Thyroid gland (tissue), 4 donors: ENCODE results near the gene MYH7B. TPM values are rescaled to one million over a fixed set of nuclear protein-coding genes. Genes with fewer than 3 reads are reported as not detected.

Source experiments
- DNase-seq, 2 donors: peaks; one replicate each; pipeline ENCODE4 v3.0.0-alpha.2; 2019
- H3K27ac ChIP-seq, 3 donors: fragments of 200-600 bp; sonication (generic); 1 replicate in 2 of 3; 2 replicates in 1 of 3; pipeline ENCODE4 v1.5.1; 2016 to 2019; ENCODE audit warnings: mild to moderate bottlenecking in 1 of 3, moderate library complexity in 1 of 3
- H3K27me3 ChIP-seq: fragments of 200-600 bp; sonication (generic); one replicate; pipeline ENCODE4 v1.5.1; 2019
- H3K36me3 ChIP-seq, 2 donors: fragments of 200-600 bp; sonication (generic); one replicate each; pipeline ENCODE4 v1.5.1; 2016 to 2019
- H3K4me1 ChIP-seq, 2 donors: fragments of 200-600 bp; sonication (generic); one replicate each; pipeline ENCODE4 v1.5.1; 2017 to 2019
- H3K4me3 ChIP-seq, 3 donors: fragments of 200-600 bp; sonication (generic); replicated peaks in 1 of 3; 1 replicate in 2 of 3; 2 replicates in 1 of 3; pipeline ENCODE4 v1.5.1; 2016; ENCODE audit warnings: mild to moderate bottlenecking in 1 of 3
- H3K9me3 ChIP-seq: fragments of 200-600 bp; sonication (generic); one replicate; pipeline ENCODE4 v1.5.1; 2017
- POLR2A ChIP-seq, 2 donors: fragments of 450-650 bp; IDR thresholded peaks; one replicate each; pipeline ENCODE4 v1.6.1; 2017; ENCODE audit warnings: antibody characterized with exemption in 2 of 2, mild to moderate bottlenecking in 2 of 2, moderate library complexity in 1 of 2
- WGBS, 2 donors: methylation state at CpG; one replicate each; pipeline ENCODE4 v1.1.5; 2017; 5-methylcytosine and 5-hydroxymethylcytosine counted together
- intact Hi-C: fragments of 100-400 bp; cut with DNase I; formaldehyde crosslinking; loops from one replicate; pipeline ENCODE4 v1.15.1; 2023
- total RNA-seq, 4 donors: library from RNA; depleted of rRNA; stranded (reverse); fragments of >200 nt; gene quantifications; one replicate each; pipeline ENCODE4 v1.2.3, GENCODE V29; 2016
- TF ChIP-seq, protein P1 (sequence below), 6 experiments: fragments of 200-600 bp in 3 of 6; fragments of 450-650 bp in 3 of 6; sonication (generic) in 3 of 6; IDR thresholded peaks; one replicate each; pipeline ENCODE4 v1.5.1; 2016 to 2019; ENCODE audit warnings: antibody characterized with exemption in 6 of 6, mild to moderate bottlenecking in 2 of 6, inconsistent platforms in 1 of 6, moderate library complexity in 1 of 6

Gene MYH7B
- total RNA-seq, result 1 to 10 TPM in 3 of 4 donors, under 1 TPM in 1; 0.63 to 2.0 (median 1.4) TPM

- Histone ChIP-seq H3K27ac (peak within 1 kb of the TSS; percentile 40 to 91 (median 84)), H3K27me3 (no peaks in the 10 kb centered on the region), H3K9me3 (no peaks in the 10 kb centered on the region), H3K4me1 (peaks cover 0 to 12% of the 10 kb centered on the region in 2 donors), H3K4me3 (peak within 1 kb of the TSS; percentile 4 to 50 (median 19)), H3K36me3 (no peaks in the 10 kb centered on the region)
- 0 to 2% methylated on average over 35 to 47 of the region's 62 CpGs for WGBS, 2 donors
- intact Hi-C loops, result loop anchor here (5.0 kb wide), 1 partner anchor 83 kb away; the partner anchor contains the start of gene GGT7
- peak in 1 of 2 donors; percentile 88 for TF ChIP-seq POLR2A (IDR thresholded peaks at IDR 0.05)
- TF ChIP-seq, protein P1, sequence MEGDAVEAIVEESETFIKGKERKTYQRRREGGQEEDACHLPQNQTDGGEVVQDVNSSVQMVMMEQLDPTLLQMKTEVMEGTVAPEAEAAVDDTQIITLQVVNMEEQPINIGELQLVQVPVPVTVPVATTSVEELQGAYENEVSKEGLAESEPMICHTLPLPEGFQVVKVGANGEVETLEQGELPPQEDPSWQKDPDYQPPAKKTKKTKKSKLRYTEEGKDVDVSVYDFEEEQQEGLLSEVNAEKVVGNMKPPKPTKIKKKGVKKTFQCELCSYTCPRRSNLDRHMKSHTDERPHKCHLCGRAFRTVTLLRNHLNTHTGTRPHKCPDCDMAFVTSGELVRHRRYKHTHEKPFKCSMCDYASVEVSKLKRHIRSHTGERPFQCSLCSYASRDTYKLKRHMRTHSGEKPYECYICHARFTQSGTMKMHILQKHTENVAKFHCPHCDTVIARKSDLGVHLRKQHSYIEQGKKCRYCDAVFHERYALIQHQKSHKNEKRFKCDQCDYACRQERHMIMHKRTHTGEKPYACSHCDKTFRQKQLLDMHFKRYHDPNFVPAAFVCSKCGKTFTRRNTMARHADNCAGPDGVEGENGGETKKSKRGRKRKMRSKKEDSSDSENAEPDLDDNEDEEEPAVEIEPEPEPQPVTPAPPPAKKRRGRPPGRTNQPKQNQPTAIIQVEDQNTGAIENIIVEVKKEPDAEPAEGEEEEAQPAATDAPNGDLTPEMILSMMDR (IDR thresholded peaks at IDR 0.05), result peak in 4 of 6 experiments; percentile 27 to 62 (median 50)
- peak; percentile 98 for DNase-seq
These were observed at the start of gene MYH7B, which contains the start of gene GSS for GRCh38 chr20:34955231-34956040. TSS of gene MYH7B (plus strand) at chr20:34955868. CDS start at chr20:34978006, 22,138 bp downstream. TSS of gene GSS (minus strand) at chr20:34955806. CDS start at chr20:34951852, 3,954 bp downstream.

DNA sequence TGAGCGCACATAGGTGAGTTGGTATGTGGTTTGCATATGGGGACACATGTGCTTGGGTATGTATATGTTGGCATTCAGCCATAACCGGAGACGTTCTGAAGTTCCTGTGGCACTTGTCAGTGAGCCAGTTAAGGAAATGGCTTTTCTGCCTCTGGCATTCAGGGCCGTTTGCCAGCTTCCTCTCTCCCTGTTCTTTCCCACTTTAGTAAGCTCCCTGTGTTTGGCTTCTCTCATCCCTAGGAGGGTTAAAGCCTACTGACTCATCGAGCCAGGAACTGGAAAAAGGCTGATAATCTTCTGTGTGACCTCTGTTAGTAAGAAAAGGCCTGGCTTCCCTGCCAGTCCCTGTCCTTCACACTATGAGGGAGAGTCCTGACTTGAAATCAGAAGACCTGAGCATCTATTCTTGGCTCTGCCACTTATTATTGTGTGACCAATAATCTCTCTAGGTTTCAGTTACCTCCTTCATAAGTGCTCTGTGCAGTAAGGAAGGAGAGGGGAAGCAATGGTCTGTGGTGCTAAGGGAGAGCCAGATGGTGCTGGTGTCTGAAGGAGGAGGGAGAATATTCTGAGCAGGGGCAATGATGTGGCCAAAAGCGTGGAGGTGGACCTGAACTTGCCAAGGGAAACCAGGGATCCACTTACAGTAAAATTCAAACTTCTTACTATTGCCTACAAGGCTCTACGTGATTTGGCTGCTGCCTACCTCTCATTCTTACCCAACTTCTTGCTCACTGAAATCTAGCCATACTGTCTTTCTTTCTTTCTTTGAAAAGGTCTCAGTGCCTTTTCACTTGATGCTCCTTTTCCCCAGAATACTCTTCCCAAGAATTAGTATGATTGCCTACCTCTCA, 47.8 kb upstream of the MYH7B start:
- no peaks in the 10 kb centered on the region for H3K9me3 ChIP-seq
- intact Hi-C loops, result no loop called here
- no peak overlapping the region for H3K4me3 ChIP-seq
- DNase-seq, result peak; percentile 47 to 67
- peak overlapping the region; percentile 46 to 60 (median 53) for H3K27ac ChIP-seq
- H3K36me3 ChIP-seq, result no peaks in the 10 kb centered on the region
- TF ChIP-seq POLR2A (IDR thresholded peaks at IDR 0.05), result no peak
- TF ChIP-seq, protein P1 (IDR thresholded peaks at IDR 0.05), result no peak
- no peaks in the 10 kb centered on the region for H3K27me3 ChIP-seq
- 38 to 44% methylated on average over 7 of the region's 7 CpGs for WGBS, 2 donors
- peaks cover 8 to 18% of the 10 kb centered on the region in 2 donors for H3K4me1 ChIP-seq

DNA sequence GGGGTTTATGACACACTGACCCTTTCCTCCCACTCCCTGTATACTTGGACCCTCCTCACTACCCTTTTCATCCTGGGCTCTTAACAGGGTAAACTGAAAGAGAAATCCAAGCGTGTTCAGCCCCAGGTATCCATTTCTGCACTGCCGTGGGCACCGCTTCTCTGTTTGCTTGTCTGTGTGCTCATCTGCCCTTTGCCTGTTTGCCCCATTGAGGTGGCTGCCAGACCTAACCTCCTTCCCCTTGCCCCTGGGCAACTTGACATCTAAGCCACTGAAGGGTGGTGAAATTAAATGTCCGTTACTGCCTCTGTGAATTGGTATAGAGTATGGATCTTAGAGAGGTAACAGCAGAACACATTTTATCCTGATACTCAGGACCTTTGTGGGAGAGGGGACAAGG, 40.5 kb upstream of the MYH7B start:
- Histone ChIP-seq H3K27ac (no peak overlapping the region), H3K27me3 (no peaks in the 10 kb centered on the region), H3K4me1 (no peaks in the 10 kb centered on the region), H3K9me3 (no peaks in the 10 kb centered on the region), H3K4me3 (no peak overlapping the region), H3K36me3 (no peaks in the 10 kb centered on the region)
- intact Hi-C loops, result no loop called here
- 97 to 98% methylated on average over 4 of the region's 4 CpGs for WGBS, 2 donors
- TF ChIP-seq POLR2A (IDR thresholded peaks at IDR 0.05), result no peak
- TF ChIP-seq, protein P1 (IDR thresholded peaks at IDR 0.05), result no peak
- no peak for DNase-seq

- DNase-seq, result no peak
- Histone ChIP-seq H3K9me3 (no peaks in the 10 kb centered on the region), H3K27ac (no peak overlapping the region), H3K4me1 (no peaks in the 10 kb centered on the region), H3K36me3 (no peaks in the 10 kb centered on the region), H3K4me3 (no peak overlapping the region), H3K27me3 (no peaks in the 10 kb centered on the region)
- TF ChIP-seq, protein P1 (IDR thresholded peaks at IDR 0.05), result no peak
- TF ChIP-seq POLR2A (IDR thresholded peaks at IDR 0.05), result no peak
- WGBS, 2 donors, result 88 to 90% methylated on average over 4 of the region's 4 CpGs
- intact Hi-C loops, result no loop called here
These were observed 39.8 kb upstream of the MYH7B start for GRCh38 chr20:34915749-34916455.
